OCI-LY1 (cell line): ENCODE results near the gene MRPL22.

ENCODE experiments used
- H2AFZ ChIP-seq: fragments of 200-600 bp; sonication (generic), shearing (Covaris generic); 2 replicates; pipeline ENCODE4 v1.6.0; 2014; ENCODE audit warnings: antibody characterized with exemption, mild to moderate bottlenecking, low read length
- H3F3A ChIP-seq: fragments of 200-600 bp; sonication (generic), shearing (Covaris generic); 2 replicates; pipeline ENCODE4 v1.6.0; 2014; ENCODE audit warnings: mild to moderate bottlenecking, antibody characterized with exemption, low read length, moderate library complexity; ENCODE audit not compliant: insufficient read depth
- H3K27ac ChIP-seq: fragments of 200-600 bp; sonication (generic); 2 replicates; pipeline ENCODE4 v1.5.1; 2014; ENCODE audit warnings: low read length, mixed run types, mild to moderate bottlenecking, low read depth; ENCODE audit not compliant: poor library complexity, severe bottlenecking
- H3K27me3 ChIP-seq: fragments of 200-600 bp; sonication (generic); 2 replicates; pipeline ENCODE4 v1.6.0; 2014; ENCODE audit warnings: antibody characterized with exemption, mild to moderate bottlenecking, low read length, moderate library complexity; ENCODE audit not compliant: insufficient read depth
- H3K36me3 ChIP-seq: fragments of 200-600 bp; sonication (generic); 2 replicates; pipeline ENCODE4 v1.6.1; 2014; ENCODE audit warnings: mild to moderate bottlenecking, antibody characterized with exemption, low read length, moderate library complexity, mixed read lengths; ENCODE audit not compliant: insufficient read depth
- H3K4me1 ChIP-seq: fragments of 200-600 bp; sonication (generic); 2 replicates; pipeline ENCODE4 v1.5.1; 2014; ENCODE audit warnings: mild to moderate bottlenecking, low read length, moderate library complexity; ENCODE audit not compliant: insufficient read depth, severe bottlenecking
- H3K4me2 ChIP-seq: fragments of 200-600 bp; sonication (generic), shearing (Covaris generic); 2 replicates; pipeline ENCODE4 v1.6.1; 2014; ENCODE audit warnings: low read length
- H3K4me3 ChIP-seq: fragments of 200-600 bp; sonication (generic); 2 replicates; pipeline ENCODE4 v1.5.1; 2014; ENCODE audit warnings: low read length, low read depth, mild to moderate bottlenecking, mixed read lengths; ENCODE audit not compliant: poor library complexity, severe bottlenecking
- H3K79me2 ChIP-seq: fragments of 200-600 bp; shearing (Covaris generic); 2 replicates; pipeline ENCODE4 v1.6.1; 2016; ENCODE audit warnings: mixed run types, low read length, mixed read lengths; ENCODE audit not compliant: insufficient read depth
- H3K9ac ChIP-seq: fragments of 200-600 bp; sonication (generic), shearing (Covaris generic); 2 replicates; pipeline ENCODE4 v1.6.1; 2014; ENCODE audit warnings: mild to moderate bottlenecking, low read length, mixed read lengths
- H3K9me2 ChIP-seq: fragments of 200-600 bp; sonication (generic), shearing (Covaris generic); 2 replicates; pipeline ENCODE4 v1.6.1; 2014; ENCODE audit warnings: low read depth, mild to moderate bottlenecking, low read length, mixed read lengths
- H3K9me3 ChIP-seq: fragments of 200-600 bp; shearing (Covaris generic); 2 replicates; pipeline ENCODE4 v1.6.1; 2014; ENCODE audit warnings: low read length, mixed read lengths
- H4K20me1 ChIP-seq: fragments of 200-600 bp; sonication (generic), shearing (Covaris generic); 2 replicates; pipeline ENCODE4 v1.6.0; 2016; ENCODE audit warnings: mild to moderate bottlenecking, low read length; ENCODE audit not compliant: insufficient read depth
- EZH2 ChIP-seq: fragments of 200-600 bp; sonication (generic), shearing (Covaris generic); IDR thresholded peaks from 2 replicates; pipeline ENCODE4 v1.8.0; 2017; ENCODE audit warnings: borderline replicate concordance, mixed run types, mild to moderate bottlenecking, antibody characterized with exemption, low read length, moderate library complexity, mixed read lengths
- TF ChIP-seq, protein P1 (sequence below): fragments of 200-600 bp; sonication (generic), shearing (Covaris generic); IDR thresholded peaks from 2 replicates; pipeline ENCODE4 v1.5.1; 2017; ENCODE audit warnings: mild to moderate bottlenecking, antibody characterized with exemption, low read length, moderate library complexity, mixed read lengths

The MRPL22 gene

DNA sequence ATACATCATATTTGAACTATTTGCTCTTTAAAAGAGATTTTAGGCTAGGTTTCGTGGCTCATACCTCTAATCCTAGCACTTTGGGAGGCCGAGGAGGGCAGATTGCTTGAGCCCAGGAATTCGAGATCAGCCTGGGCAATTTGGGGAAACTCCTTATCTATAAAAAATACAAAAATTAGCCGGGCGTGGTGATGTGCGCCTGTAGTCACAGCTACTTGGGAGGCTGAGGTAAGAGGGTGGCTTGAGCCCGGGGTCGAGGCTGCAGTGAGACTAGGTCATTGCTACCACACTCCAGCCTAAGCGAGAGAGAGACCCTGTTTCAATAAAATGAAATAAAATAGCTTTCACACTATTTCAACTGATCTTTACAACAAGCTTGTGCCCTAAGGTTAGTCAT is 500 bp upstream of the MRPL22 start:
- peak overlapping the region; percentile 92 for H3K9ac ChIP-seq
- no peak for TF ChIP-seq EZH2
- TF ChIP-seq, protein P1, sequence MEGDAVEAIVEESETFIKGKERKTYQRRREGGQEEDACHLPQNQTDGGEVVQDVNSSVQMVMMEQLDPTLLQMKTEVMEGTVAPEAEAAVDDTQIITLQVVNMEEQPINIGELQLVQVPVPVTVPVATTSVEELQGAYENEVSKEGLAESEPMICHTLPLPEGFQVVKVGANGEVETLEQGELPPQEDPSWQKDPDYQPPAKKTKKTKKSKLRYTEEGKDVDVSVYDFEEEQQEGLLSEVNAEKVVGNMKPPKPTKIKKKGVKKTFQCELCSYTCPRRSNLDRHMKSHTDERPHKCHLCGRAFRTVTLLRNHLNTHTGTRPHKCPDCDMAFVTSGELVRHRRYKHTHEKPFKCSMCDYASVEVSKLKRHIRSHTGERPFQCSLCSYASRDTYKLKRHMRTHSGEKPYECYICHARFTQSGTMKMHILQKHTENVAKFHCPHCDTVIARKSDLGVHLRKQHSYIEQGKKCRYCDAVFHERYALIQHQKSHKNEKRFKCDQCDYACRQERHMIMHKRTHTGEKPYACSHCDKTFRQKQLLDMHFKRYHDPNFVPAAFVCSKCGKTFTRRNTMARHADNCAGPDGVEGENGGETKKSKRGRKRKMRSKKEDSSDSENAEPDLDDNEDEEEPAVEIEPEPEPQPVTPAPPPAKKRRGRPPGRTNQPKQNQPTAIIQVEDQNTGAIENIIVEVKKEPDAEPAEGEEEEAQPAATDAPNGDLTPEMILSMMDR = no peak
- H3K27ac ChIP-seq = peak overlapping the region; percentile 66
- no peaks in the 10 kb centered on the region for H4K20me1 ChIP-seq
- H3K4me1 ChIP-seq = peaks cover 61% of the 10 kb centered on the region
- no peaks in the 10 kb centered on the region for H3K27me3 ChIP-seq
- no peaks in the 10 kb centered on the region for H3K9me3 ChIP-seq
- H3K9me2 ChIP-seq = no peaks in the 10 kb centered on the region
- peaks cover 33% of the 10 kb centered on the region for H3K79me2 ChIP-seq
- peak overlapping the region; percentile 96 for H3K4me3 ChIP-seq
- peak overlapping the region; percentile 77 for H3K4me2 ChIP-seq
- no peak overlapping the region for H2AFZ ChIP-seq
- 0 out of 2 replicates have a peak, but pooled peaks cover 5% of the 10 kb centered on the region for H3F3A ChIP-seq
- H3K36me3 ChIP-seq = peaks cover 8% of the 10 kb centered on the region; the same call in 1 of the 2 replicates

DNA sequence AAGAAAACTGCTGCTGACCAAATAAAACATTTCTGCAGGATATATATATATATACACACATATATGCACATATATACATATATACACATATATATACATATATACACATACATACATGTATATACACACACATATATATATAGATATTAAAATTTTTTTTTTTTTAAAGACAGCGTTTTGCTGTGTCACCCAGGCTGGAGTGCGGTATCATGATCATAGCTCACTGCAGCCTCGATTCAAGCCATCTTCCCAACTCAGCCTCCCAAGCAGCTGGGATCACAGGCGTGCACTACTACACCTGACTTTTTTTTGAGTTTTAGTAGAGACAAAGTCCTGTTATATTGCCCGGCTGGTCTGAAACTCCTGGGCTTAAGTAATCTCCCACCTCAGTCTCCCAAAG is 2.7 kb downstream of the MRPL22 start:
- H3K27me3 ChIP-seq = no peaks in the 10 kb centered on the region
- H3K9me3 ChIP-seq = no peaks in the 10 kb centered on the region
- TF ChIP-seq EZH2 = no peak
- TF ChIP-seq, protein P1 = no peak
- no peaks in the 10 kb centered on the region for H4K20me1 ChIP-seq
- peaks cover 21% of the 10 kb centered on the region; the same call in 1 of the 2 replicates for H3K36me3 ChIP-seq
- no peaks in the 10 kb centered on the region for H3K9me2 ChIP-seq
- H3K79me2 ChIP-seq = peaks cover 44% of the 10 kb centered on the region
- no peak overlapping the region for H3K9ac ChIP-seq
- H3K27ac ChIP-seq = no peak overlapping the region
- 0 out of 2 replicates have a peak, but pooled peaks cover 5% of the 10 kb centered on the region for H3F3A ChIP-seq
- no peak overlapping the region for H2AFZ ChIP-seq
- no peak overlapping the region for H3K4me3 ChIP-seq
- H3K4me1 ChIP-seq = peaks cover 48% of the 10 kb centered on the region
- H3K4me2 ChIP-seq = no peak overlapping the region

DNA sequence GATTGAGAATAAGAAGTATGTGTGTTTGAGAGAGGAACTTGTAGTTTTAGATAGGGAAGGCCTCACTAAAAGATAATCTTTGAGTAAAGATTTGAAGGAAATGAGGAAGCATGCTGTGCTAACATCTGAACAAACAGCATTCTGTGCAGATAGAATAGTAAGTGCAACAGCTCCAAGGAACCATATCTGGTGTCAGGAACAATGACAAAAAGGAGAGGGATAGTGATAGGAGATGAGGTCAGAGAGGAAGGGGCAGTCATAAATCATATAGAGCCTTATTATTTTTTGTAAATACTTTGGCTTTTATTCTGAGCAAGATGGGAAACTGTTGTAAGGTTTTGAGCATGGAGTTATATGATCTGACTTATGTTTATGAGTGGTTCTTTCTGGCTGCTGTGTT is 3.8 kb downstream of the MRPL22 start:
- Histone ChIP-seq H3K36me3 (peaks cover 21% of the 10 kb centered on the region; the same call in 1 of the 2 replicates), H3K27ac (no peak overlapping the region), H3K9me3 (no peaks in the 10 kb centered on the region), H3K27me3 (no peaks in the 10 kb centered on the region), H3K9ac (no peak overlapping the region), H3K9me2 (no peaks in the 10 kb centered on the region), H3K4me1 (peaks cover 43% of the 10 kb centered on the region), H3K4me2 (no peak overlapping the region), H3K79me2 (peaks cover 49% of the 10 kb centered on the region), H2AFZ (no peak overlapping the region), H3K4me3 (no peak overlapping the region), H4K20me1 (no peaks in the 10 kb centered on the region), H3F3A (0 out of 2 replicates have a peak, but pooled peaks cover 5% of the 10 kb centered on the region)
- TF ChIP-seq EZH2 = no peak
- TF ChIP-seq, protein P1 = no peak
